Measurements from ENCODE around the gene SERPINF2. TPM values are rescaled to one million over a fixed set of nuclear protein-coding genes. Genes with fewer than 3 reads are reported as not detected.
"Not testable (repeated sequence)": the region's sequence is repeated elsewhere in the genome, so short reads cannot be mapped to it uniquely, and the experiment has no call there.

SERPINF2 gene
- total RNA-seq, 1 donor from 2014 or later: 0.19 TPM

DNA sequence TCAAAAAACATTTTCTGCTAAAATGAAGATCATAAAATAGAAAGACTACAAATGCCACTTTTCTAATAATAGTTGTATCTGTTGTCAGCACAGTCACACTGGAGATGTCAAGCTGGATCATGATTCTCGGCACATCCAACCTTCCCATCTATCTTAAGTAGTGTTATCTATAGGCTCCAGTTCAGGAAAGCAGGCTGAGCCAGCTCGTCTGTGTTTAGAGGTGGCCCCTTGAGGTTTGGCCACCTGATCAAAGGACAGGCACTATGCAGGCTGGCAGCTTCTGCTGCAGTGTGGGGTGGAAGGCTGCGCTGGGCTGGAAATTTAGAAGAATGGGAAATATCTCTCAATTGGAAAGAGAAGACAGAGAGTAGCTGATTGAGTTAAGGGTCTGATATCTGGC, 54.7 kb downstream of the SERPINF2 start:
- Mint-ChIP-seq H3K4me1 (no peaks in the 10 kb centered on the region), H3K4me3 (no peak overlapping the region), H3K36me3 (ENCODE audit: low read depth) (no peaks in the 10 kb centered on the region), H3K27me3 (ENCODE audit: low read depth) (no peaks in the 10 kb centered on the region), H3K27ac (ENCODE audit: unreplicated experiment) (no peak overlapping the region), H3K9me3 (no peaks in the 10 kb centered on the region)
- TF ChIP-seq, protein P1, sequence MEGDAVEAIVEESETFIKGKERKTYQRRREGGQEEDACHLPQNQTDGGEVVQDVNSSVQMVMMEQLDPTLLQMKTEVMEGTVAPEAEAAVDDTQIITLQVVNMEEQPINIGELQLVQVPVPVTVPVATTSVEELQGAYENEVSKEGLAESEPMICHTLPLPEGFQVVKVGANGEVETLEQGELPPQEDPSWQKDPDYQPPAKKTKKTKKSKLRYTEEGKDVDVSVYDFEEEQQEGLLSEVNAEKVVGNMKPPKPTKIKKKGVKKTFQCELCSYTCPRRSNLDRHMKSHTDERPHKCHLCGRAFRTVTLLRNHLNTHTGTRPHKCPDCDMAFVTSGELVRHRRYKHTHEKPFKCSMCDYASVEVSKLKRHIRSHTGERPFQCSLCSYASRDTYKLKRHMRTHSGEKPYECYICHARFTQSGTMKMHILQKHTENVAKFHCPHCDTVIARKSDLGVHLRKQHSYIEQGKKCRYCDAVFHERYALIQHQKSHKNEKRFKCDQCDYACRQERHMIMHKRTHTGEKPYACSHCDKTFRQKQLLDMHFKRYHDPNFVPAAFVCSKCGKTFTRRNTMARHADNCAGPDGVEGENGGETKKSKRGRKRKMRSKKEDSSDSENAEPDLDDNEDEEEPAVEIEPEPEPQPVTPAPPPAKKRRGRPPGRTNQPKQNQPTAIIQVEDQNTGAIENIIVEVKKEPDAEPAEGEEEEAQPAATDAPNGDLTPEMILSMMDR (conservative IDR thresholded peaks at IDR 0.05): no peak
- no peak for DNase-seq (ENCODE audit: low read depth, low spot score)

DNA sequence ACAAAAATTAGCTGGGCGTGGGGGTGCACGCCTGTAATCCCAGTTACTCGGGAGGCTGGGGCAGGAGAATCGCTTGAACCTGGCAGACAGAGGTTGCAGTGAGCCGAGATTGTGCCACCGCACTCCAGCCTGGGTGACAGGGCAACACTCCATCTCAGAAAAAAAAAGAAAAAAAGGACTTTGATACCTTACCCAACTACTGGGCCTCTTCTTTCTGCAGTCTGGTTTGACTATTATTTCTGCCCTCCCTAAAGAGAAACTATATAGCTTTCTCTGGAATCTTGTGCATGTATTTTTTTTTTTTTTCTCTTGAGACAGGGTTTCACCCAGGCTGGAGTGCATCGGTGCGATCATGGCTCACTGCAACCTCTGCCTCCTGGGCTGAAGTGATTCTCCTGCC, 55.2 kb downstream of the SERPINF2 start:
- H3K27ac Mint-ChIP-seq (ENCODE audit: unreplicated experiment); H3K4me1 Mint-ChIP-seq; DNase-seq (ENCODE audit: low read depth, low spot score); H3K4me3 Mint-ChIP-seq; H3K9me3 Mint-ChIP-seq; H3K27me3 Mint-ChIP-seq (ENCODE audit: low read depth); H3K36me3 Mint-ChIP-seq (ENCODE audit: low read depth): not testable (repeated sequence)

DNA sequence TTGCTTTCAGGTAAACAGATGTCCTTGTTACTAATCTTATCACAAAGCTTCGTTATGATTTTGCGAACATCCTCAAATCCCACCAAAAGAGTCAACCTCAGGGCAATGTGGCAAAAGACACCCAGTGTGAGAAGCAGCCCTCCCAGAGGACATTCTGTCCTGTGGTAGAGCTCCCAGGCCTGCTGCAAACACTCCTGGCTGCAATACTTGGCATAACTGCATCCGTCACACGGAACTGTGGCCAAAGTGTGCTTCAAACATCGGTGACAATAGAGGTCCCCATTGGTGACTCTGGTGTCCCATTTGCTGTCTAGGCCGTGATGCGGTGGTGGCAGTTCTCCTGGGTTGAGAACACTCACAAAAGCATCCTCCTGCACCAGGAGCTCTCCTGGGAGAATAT, 57.6 kb downstream of the SERPINF2 start:
- DNase-seq (ENCODE audit: low read depth, low spot score): no peak
- TF ChIP-seq, protein P1 (conservative IDR thresholded peaks at IDR 0.05): no peak
- Mint-ChIP-seq H3K4me1 (no peaks in the 10 kb centered on the region), H3K36me3 (ENCODE audit: low read depth) (peaks cover 5% of the 10 kb centered on the region), H3K4me3 (no peak overlapping the region), H3K9me3 (no peaks in the 10 kb centered on the region), H3K27me3 (ENCODE audit: low read depth) (no peaks in the 10 kb centered on the region), H3K27ac (ENCODE audit: unreplicated experiment) (no peak overlapping the region)

DNA sequence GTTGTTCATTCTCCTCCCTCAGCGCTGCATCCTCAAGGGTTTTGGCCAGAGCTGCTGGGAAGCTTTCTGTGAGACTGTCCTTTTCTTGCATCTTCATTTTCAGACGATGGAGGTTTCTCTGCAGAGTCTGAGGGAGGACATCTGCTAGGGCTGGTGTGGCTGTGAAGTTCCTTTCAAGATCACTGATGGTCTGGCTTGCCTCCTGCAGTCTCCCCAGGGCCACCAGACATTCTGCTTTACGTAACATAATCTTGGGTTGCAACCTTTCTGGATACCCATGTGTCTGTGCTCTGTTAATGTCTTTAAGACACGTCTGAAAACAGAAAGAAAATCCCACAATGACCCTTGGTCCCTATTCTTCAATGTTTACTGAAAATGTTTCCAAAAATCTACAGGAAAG, 58.0 kb downstream of the SERPINF2 start:
- Mint-ChIP-seq H3K36me3 (ENCODE audit: low read depth) (peaks cover 5% of the 10 kb centered on the region), H3K27ac (ENCODE audit: unreplicated experiment) (no peak overlapping the region), H3K27me3 (ENCODE audit: low read depth) (no peaks in the 10 kb centered on the region), H3K4me1 (no peaks in the 10 kb centered on the region), H3K4me3 (no peak overlapping the region), H3K9me3 (no peaks in the 10 kb centered on the region)
- TF ChIP-seq, protein P1 (conservative IDR thresholded peaks at IDR 0.05): no peak
- DNase-seq (ENCODE audit: low read depth, low spot score): no peak

DNA sequence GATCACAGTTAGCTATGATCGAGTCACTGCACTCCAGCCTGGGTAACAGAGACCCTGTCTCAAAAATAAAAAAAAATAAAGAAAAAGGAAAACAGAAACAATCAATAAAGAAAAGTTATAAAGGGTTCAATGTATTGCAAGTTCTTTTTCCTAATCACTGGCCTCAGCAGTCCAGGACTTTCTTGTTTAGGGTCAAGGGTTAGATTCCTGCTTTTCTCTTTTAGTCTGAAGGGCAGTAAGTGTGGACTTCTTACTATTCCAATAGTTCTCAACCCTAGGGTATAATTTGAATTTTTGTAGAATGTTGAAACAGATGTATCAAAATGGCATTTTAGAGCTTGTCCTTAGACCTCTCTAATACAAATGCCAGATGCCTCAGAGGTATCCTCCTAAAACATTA, 59.8 kb downstream of the SERPINF2 start:
- peaks cover 5% of the 10 kb centered on the region for H3K36me3 Mint-ChIP-seq (ENCODE audit: low read depth)
- TF ChIP-seq, protein P1 (conservative IDR thresholded peaks at IDR 0.05): no peak

DNA sequence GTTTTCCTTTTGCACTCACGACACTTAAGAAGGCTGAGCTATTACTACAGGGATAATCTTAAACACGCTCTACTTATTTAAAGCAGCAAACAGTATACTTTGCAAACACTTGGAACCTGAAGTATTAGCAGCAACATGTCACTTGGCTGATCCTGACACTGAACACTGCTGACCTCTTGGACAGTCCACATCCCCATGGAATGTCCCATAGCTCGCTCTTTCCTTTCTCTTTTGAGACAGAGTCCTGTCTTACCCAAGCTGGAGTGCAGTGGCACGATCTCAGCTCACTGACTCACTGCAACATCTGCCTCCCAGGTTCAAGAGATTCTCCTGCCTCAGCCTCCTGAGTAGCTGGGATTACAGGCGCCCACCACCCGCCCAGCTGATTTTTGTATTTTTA, 60.6 kb downstream of the SERPINF2 start:
- Mint-ChIP-seq H3K4me3 (no peak overlapping the region), H3K27ac (ENCODE audit: unreplicated experiment) (no peak overlapping the region), H3K4me1 (no peaks in the 10 kb centered on the region), H3K9me3 (no peaks in the 10 kb centered on the region), H3K27me3 (ENCODE audit: low read depth) (no peaks in the 10 kb centered on the region), H3K36me3 (ENCODE audit: low read depth) (peaks cover 5% of the 10 kb centered on the region)
- no peak for DNase-seq (ENCODE audit: low read depth, low spot score)
- TF ChIP-seq, protein P1 (conservative IDR thresholded peaks at IDR 0.05): no peak

More for the DNA sequence above, 59.8 kb downstream of the SERPINF2 start:
- no peak for DNase-seq (ENCODE audit: low read depth, low spot score)
- Mint-ChIP-seq H3K4me1 (no peaks in the 10 kb centered on the region), H3K9me3 (no peaks in the 10 kb centered on the region), H3K4me3 (no peak overlapping the region), H3K27me3 (ENCODE audit: low read depth) (no peaks in the 10 kb centered on the region), H3K27ac (ENCODE audit: unreplicated experiment) (no peak overlapping the region)

Other genes starting within 250 kb of the SERPINF2 start
- 19.4 and 20.0 TPM in 2 replicates for gene INPP5K, start 226.3 kb upstream of the SERPINF2 start, total RNA-seq
- gene PITPNA, start 180.1 kb upstream of the SERPINF2 start, total RNA-seq: 80.8 and 86.8 TPM in 2 replicates
- gene SLC43A2, start 114.0 kb upstream of the SERPINF2 start, total RNA-seq: 13.9 and 15.5 TPM in 2 replicates
- 0.42 and 1.1 TPM in 2 replicates for gene SCARF1, start 97.1 kb upstream of the SERPINF2 start, total RNA-seq
- gene RILP, start 93.0 kb upstream of the SERPINF2 start, total RNA-seq: 1.2 and 1.8 TPM in 2 replicates
- 449 and 459 TPM in 2 replicates for gene PRPF8, start 58.0 kb upstream of the SERPINF2 start, total RNA-seq
- gene TLCD2, start 32.5 kb upstream of the SERPINF2 start, total RNA-seq: 1.1 TPM in 2 replicates
- 13.2 and 14.2 TPM in 2 replicates for gene WDR81, start 18.2 kb upstream of the SERPINF2 start, total RNA-seq
- gene SERPINF1, start 19.2 kb downstream of the SERPINF2 start, total RNA-seq: 2.3 and 4.6 TPM in 2 replicates
- gene SMYD4, start 87.0 kb downstream of the SERPINF2 start, total RNA-seq: 29.3 and 32.2 TPM in 2 replicates
- 205 and 215 TPM in 2 replicates for gene RPA1, start 87.1 kb downstream of the SERPINF2 start, total RNA-seq